Right atrium auricular region (tissue), 2 donors: Measurements from ENCODE around the gene SS18L1. TPM values are rescaled to one million over a fixed set of nuclear protein-coding genes. Genes with fewer than 3 reads are reported as not detected.

ENCODE experiments used
- DNase-seq: peaks from one replicate; pipeline ENCODE4 v3.0.0-alpha.2; 2019; ENCODE audit warnings: low spot score
- H3K27ac ChIP-seq, 2 donors: fragments of 200-600 bp; sonication (generic); 1 replicate in 1 of 2; 2 replicates in 1 of 2; pipeline ENCODE4 v1.5.1; 2016 to 2019
- H3K27me3 ChIP-seq, 2 donors: fragments of 200-600 bp; sonication (generic); one replicate each; pipeline versions ENCODE4 v1.5.1 to v1.6.0; 2017 to 2019
- H3K36me3 ChIP-seq: fragments of 200-600 bp; sonication (generic); one replicate; pipeline ENCODE4 v1.5.1; 2016
- H3K4me1 ChIP-seq, 2 donors: fragments of 200-600 bp; sonication (generic); one replicate each; pipeline versions ENCODE4 v1.5.1 to v1.6.0; 2017 to 2019
- H3K4me3 ChIP-seq, 2 donors: fragments of 200-600 bp; sonication (generic); 1 replicate in 1 of 2; 2 replicates in 1 of 2; pipeline ENCODE4 v1.5.1; 2017 to 2019; ENCODE audit warnings: mild to moderate bottlenecking in 1 of 2, moderate library complexity in 1 of 2
- H3K9me3 ChIP-seq, 2 donors: fragments of 200-600 bp; sonication (generic); one replicate each; pipeline ENCODE4 v1.5.1; 2019
- total RNA-seq, 2 donors: library from RNA; depleted of rRNA; stranded (reverse); fragments of >200 nt; gene quantifications; one replicate each; pipeline ENCODE4 v1.1.0, GENCODE V29; 2016
- TF ChIP-seq, protein P1 (sequence below), 2 donors: fragments of 200-600 bp; sonication (generic); IDR thresholded peaks; one replicate each; pipeline ENCODE4 v1.5.1; 2019; ENCODE audit warnings: antibody characterized with exemption in 2 of 2

SS18L1 gene
- total RNA-seq, 2 donors from 2014 or later: 8.3 to 9.0 TPM

DNA sequence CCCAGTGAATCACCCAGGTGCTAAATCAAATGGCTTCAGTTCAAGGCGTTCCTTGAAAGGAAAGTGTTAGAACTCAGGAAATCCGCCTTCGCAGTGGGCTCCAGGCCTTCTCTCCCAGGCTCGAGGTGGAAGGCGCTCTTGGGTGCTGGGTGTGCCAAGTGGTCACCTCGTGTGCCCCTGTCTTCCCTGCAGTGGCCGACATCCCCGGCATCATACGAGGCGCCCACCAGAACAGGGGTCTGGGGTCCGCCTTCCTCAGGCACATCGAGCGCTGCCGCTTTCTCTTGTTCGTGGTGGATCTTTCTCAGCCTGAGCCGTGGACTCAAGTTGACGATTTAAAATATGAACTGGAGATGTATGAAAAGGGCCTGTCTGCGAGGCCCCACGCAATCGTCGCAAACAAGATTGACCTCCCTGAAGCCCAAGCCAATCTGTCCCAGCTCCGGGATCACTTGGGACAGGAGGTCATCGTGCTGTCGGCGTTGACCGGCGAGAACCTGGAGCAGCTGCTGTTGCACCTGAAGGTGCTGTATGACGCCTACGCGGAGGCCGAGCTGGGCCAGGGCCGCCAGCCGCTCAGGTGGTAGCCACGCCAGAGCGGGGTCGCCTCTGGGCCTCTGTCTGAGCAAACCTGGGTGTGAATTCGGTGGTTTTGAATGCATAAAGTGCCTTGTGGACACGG lies 57.1 kb downstream of the SS18L1 start:
- Histone ChIP-seq H3K27ac (no peak overlapping the region), H3K36me3 (peaks cover 60% of the 10 kb centered on the region), H3K27me3 (no peaks in the 10 kb centered on the region), H3K9me3 (no peaks in the 10 kb centered on the region), H3K4me1 (no peaks in the 10 kb centered on the region), H3K4me3 (no peak overlapping the region)
- TF ChIP-seq, protein P1, sequence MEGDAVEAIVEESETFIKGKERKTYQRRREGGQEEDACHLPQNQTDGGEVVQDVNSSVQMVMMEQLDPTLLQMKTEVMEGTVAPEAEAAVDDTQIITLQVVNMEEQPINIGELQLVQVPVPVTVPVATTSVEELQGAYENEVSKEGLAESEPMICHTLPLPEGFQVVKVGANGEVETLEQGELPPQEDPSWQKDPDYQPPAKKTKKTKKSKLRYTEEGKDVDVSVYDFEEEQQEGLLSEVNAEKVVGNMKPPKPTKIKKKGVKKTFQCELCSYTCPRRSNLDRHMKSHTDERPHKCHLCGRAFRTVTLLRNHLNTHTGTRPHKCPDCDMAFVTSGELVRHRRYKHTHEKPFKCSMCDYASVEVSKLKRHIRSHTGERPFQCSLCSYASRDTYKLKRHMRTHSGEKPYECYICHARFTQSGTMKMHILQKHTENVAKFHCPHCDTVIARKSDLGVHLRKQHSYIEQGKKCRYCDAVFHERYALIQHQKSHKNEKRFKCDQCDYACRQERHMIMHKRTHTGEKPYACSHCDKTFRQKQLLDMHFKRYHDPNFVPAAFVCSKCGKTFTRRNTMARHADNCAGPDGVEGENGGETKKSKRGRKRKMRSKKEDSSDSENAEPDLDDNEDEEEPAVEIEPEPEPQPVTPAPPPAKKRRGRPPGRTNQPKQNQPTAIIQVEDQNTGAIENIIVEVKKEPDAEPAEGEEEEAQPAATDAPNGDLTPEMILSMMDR (IDR thresholded peaks at IDR 0.05): no peak
- no peak for DNase-seq

GRCh38 chr20:62201173-62202082 lies 57.9 kb downstream of the SS18L1 start:
- TF ChIP-seq, protein P1 (IDR thresholded peaks at IDR 0.05): no peak
- Histone ChIP-seq H3K4me3 (no peak overlapping the region), H3K27ac (no peak overlapping the region), H3K9me3 (no peaks in the 10 kb centered on the region), H3K27me3 (no peaks in the 10 kb centered on the region), H3K4me1 (no peaks in the 10 kb centered on the region), H3K36me3 (peaks cover 57% of the 10 kb centered on the region)
- no peak for DNase-seq

- Histone ChIP-seq H3K27me3 (no peaks in the 10 kb centered on the region), H3K27ac (no peak overlapping the region), H3K4me1 (no peaks in the 10 kb centered on the region), H3K9me3 (no peaks in the 10 kb centered on the region), H3K4me3 (no peak overlapping the region), H3K36me3 (peaks cover 57% of the 10 kb centered on the region)
- DNase-seq: no peak
- TF ChIP-seq, protein P1 (IDR thresholded peaks at IDR 0.05): no peak
These were observed 58.5 kb downstream of the SS18L1 start for GRCh38 chr20:62202083-62202395.

DNA sequence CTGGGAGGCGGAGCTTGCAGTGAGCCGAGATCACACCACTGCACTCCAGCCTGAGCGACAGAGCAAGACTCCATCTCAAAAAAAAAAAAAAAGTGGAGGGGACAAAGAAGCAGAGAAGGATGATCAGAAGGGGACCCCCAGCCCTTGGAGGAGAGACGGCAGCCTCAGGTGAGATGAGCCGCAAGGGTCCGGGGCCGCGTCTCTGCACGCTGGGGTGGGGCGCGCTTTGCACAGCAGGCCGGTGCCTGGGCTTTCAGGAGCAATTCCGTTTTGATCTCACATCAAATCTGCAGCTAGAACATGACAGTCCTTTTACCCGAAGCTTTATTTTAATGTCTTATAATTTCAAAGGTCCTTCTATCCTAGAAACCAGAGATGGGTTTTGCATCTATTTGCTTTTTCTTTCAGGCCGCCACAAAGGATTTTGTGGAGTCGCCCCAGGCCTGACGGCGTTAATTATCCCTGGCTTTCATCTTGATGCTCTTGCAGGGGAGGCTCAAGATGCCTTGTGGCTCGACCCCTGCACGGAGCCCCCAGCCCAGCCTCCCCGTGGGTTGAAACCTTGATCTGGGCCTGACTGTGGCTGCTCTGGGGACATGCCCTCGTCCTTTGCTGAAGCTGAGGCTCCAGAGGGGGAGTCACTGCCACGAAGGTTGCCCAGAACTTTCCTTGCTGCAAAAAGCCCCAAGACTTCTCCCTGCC lies 59.3 kb downstream of the SS18L1 start:
- Histone ChIP-seq H3K27me3 (no peaks in the 10 kb centered on the region), H3K4me3 (no peak overlapping the region), H3K36me3 (peaks cover 49% of the 10 kb centered on the region), H3K27ac (no peak overlapping the region), H3K9me3 (no peaks in the 10 kb centered on the region), H3K4me1 (no peaks in the 10 kb centered on the region)
- no peak for DNase-seq
- TF ChIP-seq, protein P1 (IDR thresholded peaks at IDR 0.05): no peak

- no peak overlapping the region for H3K4me3 ChIP-seq
- H3K36me3 ChIP-seq: peaks cover 43% of the 10 kb centered on the region
- no peak for DNase-seq
- H3K27me3 ChIP-seq: no peaks in the 10 kb centered on the region
- TF ChIP-seq, protein P1 (IDR thresholded peaks at IDR 0.05): no peak
- no peak overlapping the region for H3K27ac ChIP-seq
- no peaks in the 10 kb centered on the region for H3K4me1 ChIP-seq
- no peaks in the 10 kb centered on the region for H3K9me3 ChIP-seq
These were observed 59.9 kb downstream of the SS18L1 start for GRCh38 chr20:62203378-62204030.
